GM23338 (cell line): ENCODE results near the gene CRKL. TPM values are rescaled to one million over a fixed set of nuclear protein-coding genes. Genes with fewer than 3 reads are reported as not detected.

Source experiments
- ATAC-seq: fragments of 200-7000 bp; cut with Tn5 transposase; 3 replicates; pipeline ENCODE4 v1.9.1; 2020
- DNase-seq: peaks from one replicate; pipeline ENCODE4 v3.0.0-alpha.2; 2015; ENCODE audit warnings: low spot score
- H2AFZ ChIP-seq: fragments of 200-600 bp; sonication (generic); 2 replicates; pipeline ENCODE4 v1.8.0; 2016; ENCODE audit warnings: antibody characterized with exemption, mild to moderate bottlenecking, moderate library complexity
- H3F3A ChIP-seq: fragments of 200-600 bp; sonication (generic); replicated peaks from 2 replicates; pipeline ENCODE4 v1.8.0; 2017; ENCODE audit warnings: antibody characterized with exemption, mixed run types, low read depth
- H3K27ac ChIP-seq: fragments of 200-600 bp; sonication (generic); 2 replicates; pipeline ENCODE4 v1.6.1; 2016; ENCODE audit warnings: low read depth
- H3K27me3 ChIP-seq: fragments of 200-600 bp; sonication (generic); 2 replicates; pipeline ENCODE4 v1.8.0; 2016; ENCODE audit warnings: mild to moderate bottlenecking, mixed run types, moderate library complexity; ENCODE audit not compliant: insufficient read depth
- H3K36me3 ChIP-seq: fragments of 200-600 bp; sonication (generic); 2 replicates; pipeline ENCODE4 v1.8.0; 2016; ENCODE audit warnings: mild to moderate bottlenecking; ENCODE audit not compliant: insufficient read depth
- H3K4me1 ChIP-seq: fragments of 200-600 bp; sonication (generic); 2 replicates; pipeline ENCODE4 v1.8.0; 2016; ENCODE audit warnings: mild to moderate bottlenecking, moderate library complexity; ENCODE audit not compliant: insufficient read depth
- H3K4me2 ChIP-seq: fragments of 200-600 bp; sonication (generic); 2 replicates; pipeline ENCODE4 v1.7.1; 2017; ENCODE audit warnings: mixed run types
- H3K4me3 ChIP-seq: fragments of 200-600 bp; sonication (generic); 2 replicates; pipeline ENCODE4 v1.6.1; 2016; ENCODE audit warnings: mixed run types
- H3K79me2 ChIP-seq: fragments of 200-600 bp; sonication (generic); replicated peaks from 2 replicates; pipeline ENCODE4 v1.8.0; 2017; ENCODE audit warnings: mild to moderate bottlenecking; ENCODE audit not compliant: insufficient read depth
- H3K9me2 ChIP-seq: fragments of 200-600 bp; sonication (generic); 2 replicates; pipeline ENCODE4 v1.8.0; 2017; ENCODE audit not compliant: insufficient read depth
- H4K20me1 ChIP-seq: fragments of 200-600 bp; sonication (generic); replicated peaks from 2 replicates; pipeline ENCODE4 v1.8.0; 2017; ENCODE audit warnings: mild to moderate bottlenecking; ENCODE audit not compliant: insufficient read depth
- H3K27ac Mint-ChIP-seq: 2 replicates; pipeline ENCODE4 v1.8.0; 2020; ENCODE audit warnings: inconsistent platforms, mild to moderate bottlenecking, moderate library complexity, mixed read lengths
- H3K27me3 Mint-ChIP-seq: 3 replicates; pipeline ENCODE4 v1.8.0; 2022; ENCODE audit warnings: low read depth, mild to moderate bottlenecking, moderate library complexity, mixed read lengths, inconsistent platforms; ENCODE audit not compliant: insufficient read depth, poor library complexity
- H3K36me3 Mint-ChIP-seq: 3 replicates; pipeline ENCODE4 v1.8.0; 2021; ENCODE audit warnings: low read depth, mild to moderate bottlenecking, inconsistent platforms, moderate library complexity, mixed read lengths
- H3K4me1 Mint-ChIP-seq: 3 replicates; pipeline ENCODE4 v1.8.0; 2020; ENCODE audit warnings: mild to moderate bottlenecking, inconsistent platforms, mixed read lengths
- H3K4me3 Mint-ChIP-seq: 3 replicates; pipeline ENCODE4 v1.8.0; 2021; ENCODE audit warnings: moderate library complexity, mild to moderate bottlenecking, inconsistent platforms, mixed read lengths
- H3K9me3 Mint-ChIP-seq: 3 replicates; pipeline ENCODE4 v1.8.0; 2020; ENCODE audit warnings: moderate library complexity, mild to moderate bottlenecking, inconsistent platforms, mixed read lengths
- CREB1 ChIP-seq: fragments of 250-450 bp; sonication (Bioruptor Pico); IDR thresholded peaks from 2 replicates; pipeline ENCODE4 v1.5.0; 2020; ENCODE audit warnings: low read depth, mild to moderate bottlenecking, moderate library complexity
- CTCF ChIP-seq, 2 experiments: fragments of 200-600 bp in 1 of 2; sonication (generic) in 1 of 2; conservative IDR thresholded peaks; 2 replicates each; pipeline versions ENCODE4 v1.5.1 to v1.6.1; 2016 to 2017; ENCODE audit warnings: antibody characterized with exemption in 2 of 2, low read depth in 2 of 2, mild to moderate bottlenecking in 2 of 2, moderate library complexity in 1 of 2
- EZH2 ChIP-seq: fragments of 200-600 bp; sonication (generic); IDR thresholded peaks from one replicate; pipeline ENCODE4 v1.8.0; 2017; ENCODE audit warnings: antibody characterized with exemption, mild to moderate bottlenecking, low read depth; ENCODE audit not compliant: unreplicated experiment
- JUNB ChIP-seq: IDR thresholded peaks from one replicate; pipeline ENCODE4 v1.6.1; 2016; ENCODE audit warnings: antibody characterized with exemption; ENCODE audit not compliant: unreplicated experiment
- NANOG ChIP-seq: IDR thresholded peaks from 2 replicates; pipeline ENCODE4 v1.6.1; 2016; ENCODE audit warnings: antibody characterized with exemption, borderline replicate concordance
- POLR2AphosphoS5 ChIP-seq: IDR thresholded peaks from 2 replicates; pipeline ENCODE4 v1.6.1; 2016; ENCODE audit warnings: antibody characterized with exemption, low read depth
- STAT1 ChIP-seq: IDR thresholded peaks from one replicate; pipeline ENCODE4 v1.6.1; 2016; ENCODE audit warnings: antibody characterized with exemption; ENCODE audit not compliant: unreplicated experiment
- ZNF114 ChIP-seq: fragments of 250-450 bp; sonication (Bioruptor Pico); IDR thresholded peaks from 2 replicates; pipeline ENCODE4 v1.5.0; 2020; ENCODE audit warnings: mild to moderate bottlenecking, moderate library complexity
- ZNF331 ChIP-seq: fragments of 250-450 bp; sonication (Bioruptor Pico); IDR thresholded peaks from 2 replicates; pipeline ENCODE4 v1.5.0; 2020; ENCODE audit warnings: low read depth, mild to moderate bottlenecking, moderate library complexity
- ZNF462 ChIP-seq: fragments of 250-450 bp; sonication (Bioruptor Pico); IDR thresholded peaks from 2 replicates; pipeline ENCODE4 v1.5.0; 2020; ENCODE audit warnings: mild to moderate bottlenecking, moderate library complexity
- polyA plus RNA-seq: library from polyadenylated mRNA; unstranded; fragments of >200 nt; fragmentation: Nextera tagmentation; extraction: Ambion mirVana; gene quantifications from 2 replicates; pipeline ENCODE4 v1.2.1, GENCODE V29; 2016
- total RNA-seq: library from RNA; depleted of rRNA; stranded (reverse); fragments of >200 nt; shearing (Covaris generic); gene quantifications from 2 replicates; pipeline ENCODE4 v1.2.3, GENCODE V29; 2014

CRKL gene
- total and polyA plus RNA-seq, 2 experiments from 2014 or later: 39.5 to 104 TPM

GRCh38 chr22:20884454-20884853, 32.8 kb upstream of the CRKL start:
- no peak for ATAC-seq
- Mint-ChIP-seq H3K4me1 (no peaks in the 10 kb centered on the region), H3K9me3 (no peaks in the 10 kb centered on the region), H3K36me3 (peaks cover 16% of the 10 kb centered on the region), H3K27ac (no peak overlapping the region), H3K27me3 (peaks cover 9% of the 10 kb centered on the region), H3K4me3 (no peak overlapping the region)
- H3K27ac ChIP-seq: no peak overlapping the region
- H2AFZ ChIP-seq: no peak overlapping the region
- H3K4me3 ChIP-seq: no peak overlapping the region
- no peak for DNase-seq
- TF ChIP-seq NANOG (no peak), POLR2AphosphoS5 (no peak), ZNF114 (no peak), STAT1 (no peak), CTCF (conservative IDR thresholded peaks at IDR 0.05; ENCODE audit: low read depth in 2 of 2) (no peak), CREB1 (CRISPR knock-in tag) (no peak), JUNB (no peak), EZH2 (no peak), ZNF331 (CRISPR knock-in tag) (no peak), ZNF462 (CRISPR knock-in tag) (no peak)
- no peak overlapping the region for H3K4me2 ChIP-seq
- H3F3A ChIP-seq: no peaks in the 10 kb centered on the region
- H4K20me1 ChIP-seq: no peaks in the 10 kb centered on the region
- no peaks in the 10 kb centered on the region for H3K79me2 ChIP-seq
- H3K36me3 ChIP-seq: no peaks in the 10 kb centered on the region; the same call in 1 of the 2 replicates
- no peaks in the 10 kb centered on the region for H3K9me2 ChIP-seq
- no peaks in the 10 kb centered on the region for H3K27me3 ChIP-seq
- H3K4me1 ChIP-seq: no peaks in the 10 kb centered on the region
